RWPE2 (cell line): ENCODE results near the gene ZSCAN20.

Experiments
- ATAC-seq: fragments of 200-7000 bp; cut with Tn5 transposase; 3 replicates; pipeline ENCODE4 v1.9.1; 2021; ENCODE audit warnings: low read depth
- DNase-seq: peaks from one replicate; pipeline ENCODE4 v3.0.0-alpha.2; 2020; ENCODE audit warnings: low spot score
- H3K27ac ChIP-seq: fragments of 450-650 bp; 2 replicates; pipeline ENCODE4 v1.5.1; 2017; ENCODE audit warnings: mild to moderate bottlenecking; ENCODE audit not compliant: poor library complexity, severe bottlenecking
- H3K27me3 ChIP-seq: fragments of 250-450 bp; sonication (Bioruptor Pico); 2 replicates; pipeline ENCODE4 v1.5.1; 2021; ENCODE audit warnings: mild to moderate bottlenecking, moderate library complexity; ENCODE audit not compliant: insufficient read depth, poor library complexity, severe bottlenecking
- H3K36me3 ChIP-seq: fragments of 250-450 bp; sonication (Bioruptor Pico); 2 replicates; pipeline ENCODE4 v1.5.1; 2020; ENCODE audit warnings: low read depth, mild to moderate bottlenecking, moderate library complexity
- H3K4me1 ChIP-seq: fragments of 250-450 bp; sonication (Bioruptor Pico); 2 replicates; pipeline ENCODE4 v1.5.1; 2021; ENCODE audit warnings: mild to moderate bottlenecking, moderate library complexity; ENCODE audit not compliant: insufficient read depth, poor library complexity, severe bottlenecking
- H3K4me3 ChIP-seq: fragments of 250-450 bp; sonication (Bioruptor Pico); 2 replicates; pipeline ENCODE4 v1.5.1; 2021; ENCODE audit warnings: mild to moderate bottlenecking, moderate library complexity; ENCODE audit not compliant: severe bottlenecking
- H3K9me3 ChIP-seq: fragments of 250-450 bp; sonication (Bioruptor Pico); 2 replicates; pipeline ENCODE4 v1.5.1; 2021; ENCODE audit warnings: mild to moderate bottlenecking, moderate library complexity; ENCODE audit not compliant: severe bottlenecking
- TF ChIP-seq, protein P1 (sequence below): fragments of 450-650 bp; IDR thresholded peaks from one replicate; pipeline ENCODE4 v1.5.1; 2017; ENCODE audit warnings: mild to moderate bottlenecking, moderate library complexity; ENCODE audit not compliant: poor library complexity, severe bottlenecking

ZSCAN20 gene

DNA sequence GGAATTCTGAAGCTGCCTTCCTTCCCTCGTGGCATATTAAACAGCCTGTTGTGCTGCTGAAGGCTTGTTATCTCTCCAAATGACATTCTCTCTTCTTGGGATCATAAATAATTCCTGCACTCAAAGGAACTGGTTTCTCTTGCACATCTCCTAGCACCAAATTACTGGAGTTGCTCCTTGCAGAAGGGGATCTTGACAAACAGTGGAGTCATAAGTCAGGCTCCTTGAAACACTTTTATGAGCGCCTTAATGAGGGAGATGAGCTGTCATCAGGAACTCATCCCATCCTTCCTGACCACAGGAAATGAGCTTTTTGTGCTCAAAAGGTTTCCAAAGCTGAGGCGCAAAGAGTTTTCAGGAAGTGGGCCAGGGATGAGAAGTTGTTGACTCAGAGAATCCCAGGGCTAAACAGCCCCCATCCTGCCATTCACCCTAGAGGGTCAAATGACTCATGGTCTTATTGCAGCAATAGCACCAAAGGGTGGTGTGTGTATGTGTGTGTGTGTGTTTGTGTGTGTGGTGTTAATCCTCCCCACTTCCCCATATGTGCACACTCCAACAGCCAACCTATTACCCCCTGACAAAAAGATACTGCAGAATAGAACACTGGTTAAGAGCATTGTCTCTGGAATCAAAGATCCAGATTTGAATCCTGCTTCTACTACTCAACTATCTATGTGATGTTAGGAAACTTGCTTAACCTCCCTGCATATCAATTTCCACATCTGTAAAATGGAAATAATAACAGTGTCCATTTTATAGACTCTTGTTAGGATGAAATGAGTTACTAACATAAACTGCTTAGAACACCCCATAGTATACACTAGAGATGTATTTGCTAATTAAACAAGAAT, 38.7 kb upstream of the ZSCAN20 start:
- DNase-seq (peak; percentile 91), ATAC-seq (peak; percentile 70)
- peaks cover 44% of the 10 kb centered on the region for H3K4me1 ChIP-seq
- TF ChIP-seq, protein P1, sequence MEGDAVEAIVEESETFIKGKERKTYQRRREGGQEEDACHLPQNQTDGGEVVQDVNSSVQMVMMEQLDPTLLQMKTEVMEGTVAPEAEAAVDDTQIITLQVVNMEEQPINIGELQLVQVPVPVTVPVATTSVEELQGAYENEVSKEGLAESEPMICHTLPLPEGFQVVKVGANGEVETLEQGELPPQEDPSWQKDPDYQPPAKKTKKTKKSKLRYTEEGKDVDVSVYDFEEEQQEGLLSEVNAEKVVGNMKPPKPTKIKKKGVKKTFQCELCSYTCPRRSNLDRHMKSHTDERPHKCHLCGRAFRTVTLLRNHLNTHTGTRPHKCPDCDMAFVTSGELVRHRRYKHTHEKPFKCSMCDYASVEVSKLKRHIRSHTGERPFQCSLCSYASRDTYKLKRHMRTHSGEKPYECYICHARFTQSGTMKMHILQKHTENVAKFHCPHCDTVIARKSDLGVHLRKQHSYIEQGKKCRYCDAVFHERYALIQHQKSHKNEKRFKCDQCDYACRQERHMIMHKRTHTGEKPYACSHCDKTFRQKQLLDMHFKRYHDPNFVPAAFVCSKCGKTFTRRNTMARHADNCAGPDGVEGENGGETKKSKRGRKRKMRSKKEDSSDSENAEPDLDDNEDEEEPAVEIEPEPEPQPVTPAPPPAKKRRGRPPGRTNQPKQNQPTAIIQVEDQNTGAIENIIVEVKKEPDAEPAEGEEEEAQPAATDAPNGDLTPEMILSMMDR, result no peak
- H3K27ac ChIP-seq, result peak overlapping the region; percentile 93
- H3K27me3 ChIP-seq, result no peaks in the 10 kb centered on the region
- no peak overlapping the region for H3K4me3 ChIP-seq
- no peaks in the 10 kb centered on the region for H3K9me3 ChIP-seq
- H3K36me3 ChIP-seq, result no peaks in the 10 kb centered on the region

DNA sequence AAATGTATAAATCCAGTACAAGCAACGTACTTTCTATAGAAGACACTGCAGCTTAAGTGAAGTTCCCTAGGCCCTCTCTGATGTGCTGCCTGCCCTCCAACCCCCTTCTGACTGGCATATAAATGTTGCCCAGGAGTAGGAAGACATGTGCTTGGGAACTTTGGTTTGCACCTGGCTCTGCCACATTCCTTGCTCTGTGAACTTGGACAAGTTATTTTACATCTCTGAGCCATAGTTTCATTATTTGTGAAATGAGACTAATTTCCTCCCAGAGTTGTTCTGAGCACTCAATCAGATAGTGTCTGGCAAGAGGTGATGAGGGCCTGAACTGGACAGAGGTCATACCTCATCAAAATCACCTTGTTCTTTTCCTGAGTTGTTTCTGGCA, 38.1 kb upstream of the ZSCAN20 start:
- no peaks in the 10 kb centered on the region for H3K27me3 ChIP-seq
- ATAC-seq (no peak), DNase-seq (no peak)
- H3K9me3 ChIP-seq, result no peaks in the 10 kb centered on the region
- H3K4me1 ChIP-seq, result peaks cover 38% of the 10 kb centered on the region
- H3K4me3 ChIP-seq, result no peak overlapping the region
- peak overlapping the region; percentile 93 for H3K27ac ChIP-seq
- no peaks in the 10 kb centered on the region for H3K36me3 ChIP-seq
- TF ChIP-seq, protein P1, result no peak

DNA sequence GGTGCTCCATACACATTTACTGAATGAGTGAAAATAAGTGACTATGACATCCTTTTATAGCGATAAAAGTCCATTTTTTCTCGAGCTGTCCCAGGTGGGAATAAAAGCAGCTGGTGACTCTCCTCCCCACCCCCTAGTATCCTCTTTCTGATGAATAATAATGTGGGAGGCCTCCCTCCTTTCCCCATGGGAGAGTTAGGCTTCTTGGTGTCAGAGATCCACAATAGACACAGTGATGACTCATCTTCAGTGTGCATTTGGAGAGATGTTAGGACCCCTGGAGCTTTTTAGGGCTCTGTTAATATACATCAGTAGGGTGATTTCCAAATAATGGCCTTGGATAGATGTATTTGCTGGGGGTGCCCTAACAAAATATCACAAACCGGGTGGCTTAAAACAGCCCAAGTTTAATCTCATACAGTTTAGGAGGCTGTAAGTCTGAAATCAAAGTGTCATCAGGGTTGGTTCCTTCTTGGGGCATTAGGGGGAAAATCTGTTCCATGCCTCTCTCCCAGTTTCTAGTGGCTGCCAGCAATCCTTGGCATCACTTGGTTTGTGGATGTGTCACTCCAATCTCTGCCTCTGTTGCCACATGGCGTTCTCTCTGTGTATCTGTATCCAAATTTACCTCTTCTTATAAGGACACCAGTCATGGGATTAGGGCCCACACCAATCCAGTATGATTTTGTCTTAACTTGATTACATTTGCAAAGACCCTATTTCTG, 37.2 kb upstream of the ZSCAN20 start:
- TF ChIP-seq, protein P1, result no peak
- Histone ChIP-seq H3K27me3 (no peaks in the 10 kb centered on the region), H3K27ac (peak overlapping the region; percentile 93), H3K36me3 (no peaks in the 10 kb centered on the region), H3K4me1 (peaks cover 44% of the 10 kb centered on the region), H3K4me3 (no peak overlapping the region), H3K9me3 (no peaks in the 10 kb centered on the region)
- 0 out of 3 replicates have a peak, but pooled peaks have one; percentile 5 for ATAC-seq
- DNase-seq, result no peak

GRCh38 chr1:33436557-33437285, 35.7 kb upstream of the ZSCAN20 start:
- H3K4me1 ChIP-seq, result peaks cover 44% of the 10 kb centered on the region
- no peak overlapping the region for H3K27ac ChIP-seq
- H3K36me3 ChIP-seq, result no peaks in the 10 kb centered on the region
- H3K9me3 ChIP-seq, result no peaks in the 10 kb centered on the region
- TF ChIP-seq, protein P1, result no peak
- H3K4me3 ChIP-seq, result no peak overlapping the region
- DNase-seq (no peak), ATAC-seq (no peak)
- H3K27me3 ChIP-seq, result no peaks in the 10 kb centered on the region
